ENCODE data around the gene LENEP.

DNA sequence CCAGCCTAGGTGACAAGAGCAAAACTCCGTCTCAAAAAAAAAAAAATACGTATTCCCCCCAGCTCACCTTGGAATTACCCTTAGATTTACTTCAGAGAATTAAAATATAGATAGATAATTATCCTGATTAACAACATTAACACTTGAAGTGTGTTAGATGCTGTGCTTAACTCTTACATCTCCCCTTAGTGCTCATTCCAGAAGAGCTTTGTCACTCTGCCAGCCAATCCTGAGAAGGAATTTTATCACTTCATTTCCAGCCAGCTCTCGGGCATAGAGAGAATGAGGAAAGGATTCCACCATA is 21.2 kb upstream of the LENEP start:
- no peak for TF ChIP-seq POLR2AphosphoS5 (IDR thresholded peaks at IDR 0.05)
- TF ChIP-seq POLR2A (IDR thresholded peaks at IDR 0.05), result no peak
- TF ChIP-seq, protein P1, sequence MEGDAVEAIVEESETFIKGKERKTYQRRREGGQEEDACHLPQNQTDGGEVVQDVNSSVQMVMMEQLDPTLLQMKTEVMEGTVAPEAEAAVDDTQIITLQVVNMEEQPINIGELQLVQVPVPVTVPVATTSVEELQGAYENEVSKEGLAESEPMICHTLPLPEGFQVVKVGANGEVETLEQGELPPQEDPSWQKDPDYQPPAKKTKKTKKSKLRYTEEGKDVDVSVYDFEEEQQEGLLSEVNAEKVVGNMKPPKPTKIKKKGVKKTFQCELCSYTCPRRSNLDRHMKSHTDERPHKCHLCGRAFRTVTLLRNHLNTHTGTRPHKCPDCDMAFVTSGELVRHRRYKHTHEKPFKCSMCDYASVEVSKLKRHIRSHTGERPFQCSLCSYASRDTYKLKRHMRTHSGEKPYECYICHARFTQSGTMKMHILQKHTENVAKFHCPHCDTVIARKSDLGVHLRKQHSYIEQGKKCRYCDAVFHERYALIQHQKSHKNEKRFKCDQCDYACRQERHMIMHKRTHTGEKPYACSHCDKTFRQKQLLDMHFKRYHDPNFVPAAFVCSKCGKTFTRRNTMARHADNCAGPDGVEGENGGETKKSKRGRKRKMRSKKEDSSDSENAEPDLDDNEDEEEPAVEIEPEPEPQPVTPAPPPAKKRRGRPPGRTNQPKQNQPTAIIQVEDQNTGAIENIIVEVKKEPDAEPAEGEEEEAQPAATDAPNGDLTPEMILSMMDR (IDR thresholded peaks at IDR 0.05), result no peak
